Kidney epithelial cell (primary cell): ENCODE results near the gene HINT3. TPM values are rescaled to one million over a fixed set of nuclear protein-coding genes. Genes with fewer than 3 reads are reported as not detected.
"Not testable (repeated sequence)": the region's sequence is repeated elsewhere in the genome, so short reads cannot be mapped to it uniquely, and the experiment has no call there.

Source experiments
- DNase-seq: peaks from one replicate; pipeline ENCODE4 v3.0.0-alpha.2; 2010; ENCODE audit warnings: low read depth
- H3K27me3 ChIP-seq: 2 replicates; pipeline ENCODE4 v1.6.0; 2011; ENCODE audit warnings: low read length; ENCODE audit not compliant: control insufficient read depth, insufficient read depth
- H3K36me3 ChIP-seq: 2 replicates; pipeline ENCODE4 v1.5.1; 2011; ENCODE audit warnings: low read length; ENCODE audit not compliant: control insufficient read depth, insufficient read depth
- H3K4me3 ChIP-seq: 2 replicates; pipeline ENCODE4 v1.5.1; 2011; ENCODE audit warnings: low read depth, mild to moderate bottlenecking, control low read depth, low read length
- total RNA-seq: library from RNA; depleted of rRNA; stranded (reverse); fragments of >200 nt; gene quantifications from 2 replicates; pipeline ENCODE4 v1.2.3, GENCODE V29; 2015
- TF ChIP-seq, protein P1 (sequence below): IDR thresholded peaks from 2 replicates; pipeline ENCODE4 v1.5.1; 2011; ENCODE audit warnings: mild to moderate bottlenecking, moderate library complexity, low read length, control low read depth, inconsistent platforms; ENCODE audit not compliant: insufficient read depth, poor library complexity, severe bottlenecking

HINT3 gene
- total RNA-seq, 1 donor from 2014 or later, result 30.5 TPM

- Histone ChIP-seq H3K4me3 (no peak overlapping the region), H3K27me3 (no peaks in the 10 kb centered on the region), H3K36me3 (peaks cover 1% of the 10 kb centered on the region)
- no peak for DNase-seq
- TF ChIP-seq, protein P1, sequence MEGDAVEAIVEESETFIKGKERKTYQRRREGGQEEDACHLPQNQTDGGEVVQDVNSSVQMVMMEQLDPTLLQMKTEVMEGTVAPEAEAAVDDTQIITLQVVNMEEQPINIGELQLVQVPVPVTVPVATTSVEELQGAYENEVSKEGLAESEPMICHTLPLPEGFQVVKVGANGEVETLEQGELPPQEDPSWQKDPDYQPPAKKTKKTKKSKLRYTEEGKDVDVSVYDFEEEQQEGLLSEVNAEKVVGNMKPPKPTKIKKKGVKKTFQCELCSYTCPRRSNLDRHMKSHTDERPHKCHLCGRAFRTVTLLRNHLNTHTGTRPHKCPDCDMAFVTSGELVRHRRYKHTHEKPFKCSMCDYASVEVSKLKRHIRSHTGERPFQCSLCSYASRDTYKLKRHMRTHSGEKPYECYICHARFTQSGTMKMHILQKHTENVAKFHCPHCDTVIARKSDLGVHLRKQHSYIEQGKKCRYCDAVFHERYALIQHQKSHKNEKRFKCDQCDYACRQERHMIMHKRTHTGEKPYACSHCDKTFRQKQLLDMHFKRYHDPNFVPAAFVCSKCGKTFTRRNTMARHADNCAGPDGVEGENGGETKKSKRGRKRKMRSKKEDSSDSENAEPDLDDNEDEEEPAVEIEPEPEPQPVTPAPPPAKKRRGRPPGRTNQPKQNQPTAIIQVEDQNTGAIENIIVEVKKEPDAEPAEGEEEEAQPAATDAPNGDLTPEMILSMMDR, result no peak
Observed at GRCh38 chr6:126017668-126018067, 61.1 kb downstream of the HINT3 start.

- no peaks in the 10 kb centered on the region for H3K27me3 ChIP-seq
- H3K4me3 ChIP-seq, result no peak overlapping the region
- H3K36me3 ChIP-seq, result peaks cover 1% of the 10 kb centered on the region
- TF ChIP-seq, protein P1, result no peak
- DNase-seq, result no peak
Observed at GRCh38 chr6:126020305-126021050, 63.9 kb downstream of the HINT3 start.

DNA sequence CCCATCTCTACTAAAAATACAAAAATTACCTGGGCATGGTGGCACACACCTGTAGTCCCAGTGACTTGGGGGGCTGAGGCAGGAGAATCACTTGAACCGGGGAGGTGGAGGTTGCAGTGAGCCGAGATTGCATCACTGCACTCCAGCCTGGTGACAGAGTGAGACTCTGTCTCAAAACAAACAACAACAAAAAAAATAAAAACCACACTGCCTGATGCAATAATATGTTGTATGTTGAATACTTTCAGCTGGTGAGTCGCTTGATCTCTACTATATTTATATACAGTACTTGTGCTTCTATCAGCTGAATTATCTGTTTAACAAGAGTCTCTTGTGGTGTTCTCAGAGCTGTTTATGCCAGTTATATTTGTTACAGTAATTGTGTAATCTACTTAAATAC is 66.9 kb downstream of the HINT3 start:
- H3K36me3 ChIP-seq, H3K4me3 ChIP-seq, DNase-seq, H3K27me3 ChIP-seq: not testable (repeated sequence)

- H3K4me3 ChIP-seq, result no peak overlapping the region
- DNase-seq, result no peak
Observed at GRCh38 chr6:126026001-126026400, 69.4 kb downstream of the HINT3 start.

DNA sequence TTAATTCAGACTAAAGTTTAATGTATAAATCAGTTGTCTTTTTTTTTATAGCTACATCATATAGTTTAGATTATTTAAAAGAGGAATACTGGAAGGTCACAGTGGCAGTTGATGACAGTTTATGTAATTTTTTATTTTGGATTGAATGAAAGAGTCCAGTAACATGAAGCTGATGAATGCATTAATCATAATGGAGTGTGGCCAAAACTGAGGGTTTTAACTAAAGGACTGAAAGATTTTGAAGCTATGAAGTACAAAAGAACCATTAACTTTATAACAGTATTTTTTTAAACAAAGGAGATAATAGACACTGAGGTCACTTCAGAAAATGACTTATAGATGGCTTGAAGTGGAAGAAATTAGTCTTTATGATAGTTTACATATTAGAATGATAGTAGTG is 71.0 kb downstream of the HINT3 start:
- TF ChIP-seq, protein P1, result no peak
- no peak for DNase-seq
- H3K27me3 ChIP-seq, result no peaks in the 10 kb centered on the region
- H3K36me3 ChIP-seq, result no peaks in the 10 kb centered on the region
- H3K4me3 ChIP-seq, result no peak overlapping the region

More at GRCh38 chr6:126026001-126026400, 69.4 kb downstream of the HINT3 start:
- no peaks in the 10 kb centered on the region for H3K27me3 ChIP-seq
- TF ChIP-seq, protein P1, result no peak
- H3K36me3 ChIP-seq, result no peaks in the 10 kb centered on the region

Other genes starting within 250 kb of the HINT3 start
- 0.25 and 1.7 TPM in 2 replicates for gene HEY2, start 207.1 kb upstream of the HINT3 start, total RNA-seq
- gene NCOA7, start 165.8 kb upstream of the HINT3 start, total RNA-seq, result 21.1 and 21.8 TPM in 2 replicates
- gene TRMT11, start 29.8 kb downstream of the HINT3 start, total RNA-seq, result 13.1 and 18.8 TPM in 2 replicates